Measurements from ENCODE around the gene CEL. TPM values are rescaled to one million over a fixed set of nuclear protein-coding genes. Genes with fewer than 3 reads are reported as not detected.
A peak's percentile ranks its signal among the peaks of the same experiment; 100 is the strongest.

CEL gene
- total and polyA plus RNA-seq, 4 donors = 1.5 to 4.5 (median 3.8) TPM

DNA sequence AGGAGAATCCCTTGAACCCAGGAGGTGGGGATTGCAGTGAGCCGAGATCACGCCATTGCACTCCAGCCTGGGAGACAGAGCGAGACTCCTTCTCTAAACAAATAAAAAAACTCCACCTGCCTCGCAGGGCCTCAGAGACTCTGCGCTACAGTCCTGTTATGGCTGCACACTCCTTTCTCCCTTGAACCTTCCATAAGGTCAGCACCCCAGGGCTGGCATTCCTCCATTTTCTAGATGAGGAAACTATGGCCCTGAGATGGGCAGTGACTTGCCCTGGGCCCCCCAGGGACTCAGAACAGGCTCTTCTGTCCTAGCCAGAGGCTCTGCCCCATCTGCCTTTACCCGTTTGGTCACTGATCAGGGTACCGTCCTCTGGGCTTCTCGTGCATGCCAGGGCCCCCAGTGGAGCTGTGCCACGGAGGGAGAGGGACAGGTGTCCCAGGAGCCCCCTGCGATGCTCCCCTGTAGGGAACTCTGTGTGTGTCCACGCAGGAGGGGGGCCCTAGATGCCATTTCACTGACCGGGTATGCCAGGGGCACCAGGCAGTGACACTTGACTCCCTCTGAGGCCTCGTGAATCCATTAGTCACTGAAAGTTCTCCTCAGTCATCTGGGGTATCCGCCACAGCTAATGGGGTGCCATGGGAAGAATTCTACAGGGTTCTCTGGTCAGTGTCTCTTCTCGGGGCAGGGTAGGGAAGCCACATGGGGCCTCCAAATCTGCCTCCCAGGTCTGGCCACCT lies 43.1 kb downstream of the CEL start:
- WGBS, 2 donors = 86 to 88% methylated on average over 15 of the region's 15 CpGs
- intact Hi-C loops (cut with DNase I) = loop anchor here in 1 of 2 donors (10.0 kb wide), 1 partner anchor 70 kb away; the partner anchor contains the start of gene GTF3C5
- H3K4me3 ChIP-seq (ENCODE audit: low read length in 2 of 2) = no peak overlapping the region
- no peaks in the 10 kb centered on the region for H3K9me3 ChIP-seq (ENCODE audit: control insufficient read depth, low read length)
- no peak overlapping the region for H3K27ac ChIP-seq (ENCODE audit: low read depth in 1 of 2, low read length in 2 of 2)
- DNase-seq (peak; percentile 48 to 68), ATAC-seq (ENCODE audit: low FRiP score) (no peak)
- peaks cover 4 to 16% of the 10 kb centered on the region in 2 donors for H3K36me3 ChIP-seq (ENCODE audit: control insufficient read depth in 1 of 2, insufficient read depth in 2 of 2, low read length in 1 of 2)
- H3K27me3 ChIP-seq (ENCODE audit: control insufficient read depth in 1 of 2, insufficient read depth in 2 of 2, low read length in 1 of 2) = no peaks in the 10 kb centered on the region
- H3K4me1 ChIP-seq (ENCODE audit: control insufficient read depth in 1 of 2, insufficient read depth in 2 of 2, low read length in 2 of 2) = no peaks in the 10 kb centered on the region

DNA sequence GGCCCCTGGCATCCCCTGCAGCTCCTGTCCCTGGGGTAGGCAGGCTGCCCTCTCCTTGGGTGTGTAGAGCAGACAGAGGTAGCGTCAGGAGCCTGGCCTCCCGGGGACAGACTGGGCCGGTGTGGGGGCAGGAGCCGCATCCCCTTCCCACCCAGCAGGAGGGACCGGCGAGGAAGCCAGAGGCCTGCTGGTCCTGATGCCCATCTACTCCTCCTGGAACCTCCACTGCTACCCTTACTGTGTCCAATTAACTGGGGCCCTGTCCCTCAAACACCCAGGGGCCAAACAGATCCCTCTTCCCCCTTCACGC lies 43.6 kb downstream of the CEL start:
- intact Hi-C loops (cut with DNase I) = loop anchor here in 1 of 2 donors (10.0 kb wide), 1 partner anchor 71 kb away; the partner anchor contains the start of gene GTF3C5
- Histone ChIP-seq H3K27ac (ENCODE audit: low read depth in 1 of 2, low read length in 2 of 2) (no peak overlapping the region), H3K9me3 (ENCODE audit: control insufficient read depth, low read length) (no peaks in the 10 kb centered on the region), H3K36me3 (ENCODE audit: control insufficient read depth in 1 of 2, insufficient read depth in 2 of 2, low read length in 1 of 2) (peaks cover 4 to 15% of the 10 kb centered on the region in 2 donors), H3K27me3 (ENCODE audit: control insufficient read depth in 1 of 2, insufficient read depth in 2 of 2, low read length in 1 of 2) (no peaks in the 10 kb centered on the region), H3K4me1 (ENCODE audit: control insufficient read depth in 1 of 2, insufficient read depth in 2 of 2, low read length in 2 of 2) (no peaks in the 10 kb centered on the region), H3K4me3 (ENCODE audit: low read length in 2 of 2) (no peak overlapping the region)
- DNase-seq = peak in 1 of 2 donors; percentile 70
- 90 to 91% methylated on average over 7 of the region's 7 CpGs for WGBS, 2 donors
- no peak for ATAC-seq (ENCODE audit: low FRiP score)

- peak; percentile 40 to 63 for DNase-seq
- Histone ChIP-seq H3K4me1 (ENCODE audit: control insufficient read depth in 1 of 2, insufficient read depth in 2 of 2, low read length in 2 of 2) (no peaks in the 10 kb centered on the region), H3K27ac (ENCODE audit: low read depth in 1 of 2, low read length in 2 of 2) (no peak overlapping the region), H3K4me3 (ENCODE audit: low read length in 2 of 2) (no peak overlapping the region), H3K9me3 (ENCODE audit: control insufficient read depth, low read length) (no peaks in the 10 kb centered on the region), H3K36me3 (ENCODE audit: control insufficient read depth in 1 of 2, insufficient read depth in 2 of 2, low read length in 1 of 2) (peaks cover 0 to 9% of the 10 kb centered on the region in 2 donors), H3K27me3 (ENCODE audit: control insufficient read depth in 1 of 2, insufficient read depth in 2 of 2, low read length in 1 of 2) (no peaks in the 10 kb centered on the region)
- intact Hi-C loops (cut with DNase I) = loop anchor here in 1 of 2 donors (10.0 kb wide), 1 partner anchor 72 kb away; the partner anchor contains the start of gene GTF3C5
- ATAC-seq (ENCODE audit: low FRiP score) = no peak
- 92 to 94% methylated on average over 17 of the region's 17 CpGs for WGBS, 2 donors
Measured at GRCh38 chr9:133106511-133107244, 44.9 kb downstream of the CEL start.

GRCh38 chr9:133107245-133107722 lies 45.5 kb downstream of the CEL start:
- 93 to 95% methylated on average over 13 of the region's 13 CpGs for WGBS, 2 donors
- Histone ChIP-seq H3K36me3 (ENCODE audit: control insufficient read depth in 1 of 2, insufficient read depth in 2 of 2, low read length in 1 of 2) (peaks cover 0 to 9% of the 10 kb centered on the region in 2 donors), H3K9me3 (ENCODE audit: control insufficient read depth, low read length) (no peaks in the 10 kb centered on the region), H3K4me1 (ENCODE audit: control insufficient read depth in 1 of 2, insufficient read depth in 2 of 2, low read length in 2 of 2) (no peaks in the 10 kb centered on the region), H3K4me3 (ENCODE audit: low read length in 2 of 2) (no peak overlapping the region), H3K27ac (ENCODE audit: low read depth in 1 of 2, low read length in 2 of 2) (no peak overlapping the region), H3K27me3 (ENCODE audit: control insufficient read depth in 1 of 2, insufficient read depth in 2 of 2, low read length in 1 of 2) (no peaks in the 10 kb centered on the region)
- DNase-seq (peak; percentile 36 to 38), ATAC-seq (ENCODE audit: low FRiP score) (no peak)
- intact Hi-C loops (cut with DNase I) = loop anchor here in 1 of 2 donors (10.0 kb wide), 1 partner anchor 72 kb away; the partner anchor contains the start of gene GTF3C5

DNA sequence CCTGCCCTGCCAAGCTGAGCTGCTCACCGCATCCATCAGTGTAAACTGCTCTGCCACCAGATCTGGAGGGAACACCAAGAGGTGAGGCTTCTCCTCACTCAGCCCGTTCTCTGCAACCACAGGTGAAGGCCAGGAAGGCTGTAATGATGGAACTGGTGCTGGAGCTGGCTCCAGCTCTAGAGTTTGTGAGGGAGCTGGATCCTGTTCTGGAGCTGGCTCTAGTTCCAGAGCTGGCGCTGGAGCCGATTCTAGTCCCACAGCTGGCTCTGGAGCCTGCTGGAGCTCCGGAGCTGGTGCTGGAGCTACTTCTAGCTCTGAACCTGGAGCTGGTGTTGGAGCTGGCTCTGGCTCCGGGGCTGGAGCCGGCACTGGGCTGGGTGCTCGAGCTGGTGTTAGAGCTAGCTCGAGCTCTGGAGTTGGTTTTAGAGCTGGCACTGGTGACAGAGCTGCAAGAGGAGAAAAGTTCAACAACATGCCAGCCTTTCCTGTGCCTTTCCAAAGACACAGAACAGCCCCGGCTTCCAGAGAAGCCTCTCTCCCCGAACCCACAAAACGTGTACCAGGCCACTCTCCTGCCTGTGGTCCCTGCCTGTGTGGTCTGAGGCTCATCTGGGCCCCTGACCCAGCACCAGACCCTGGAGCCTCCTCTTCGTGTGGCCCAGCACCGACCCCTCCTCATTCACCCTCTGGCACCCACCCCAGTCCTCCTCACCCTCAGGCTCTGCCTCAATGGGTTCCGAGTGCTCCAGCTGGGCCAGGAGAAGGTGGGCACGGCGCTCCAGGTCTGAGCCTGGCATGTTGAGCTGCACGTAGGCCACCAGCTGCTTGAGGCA lies 46.4 kb downstream of the CEL start:
- H3K4me1 ChIP-seq (ENCODE audit: control insufficient read depth in 1 of 2, insufficient read depth in 2 of 2, low read length in 2 of 2) = no peaks in the 10 kb centered on the region
- no peaks in the 10 kb centered on the region for H3K27me3 ChIP-seq (ENCODE audit: control insufficient read depth in 1 of 2, insufficient read depth in 2 of 2, low read length in 1 of 2)
- 93% methylated on average over 18 of the region's 18 CpGs for WGBS, 2 donors
- ATAC-seq (ENCODE audit: low FRiP score) (no peak), DNase-seq (peak; percentile 18 to 58)
- intact Hi-C loops (cut with DNase I) = loop anchor here in 1 of 2 donors (10.0 kb wide), 1 partner anchor 73 kb away; the partner anchor contains the start of gene GTF3C5
- peaks cover 0 to 9% of the 10 kb centered on the region in 2 donors for H3K36me3 ChIP-seq (ENCODE audit: control insufficient read depth in 1 of 2, insufficient read depth in 2 of 2, low read length in 1 of 2)
- no peak overlapping the region for H3K27ac ChIP-seq (ENCODE audit: low read depth in 1 of 2, low read length in 2 of 2)
- no peaks in the 10 kb centered on the region for H3K9me3 ChIP-seq (ENCODE audit: control insufficient read depth, low read length)
- H3K4me3 ChIP-seq (ENCODE audit: low read length in 2 of 2) = no peak overlapping the region

GRCh38 chr9:133108794-133109641 lies 47.2 kb downstream of the CEL start:
- no peak for ATAC-seq (ENCODE audit: low FRiP score)
- intact Hi-C loops (cut with DNase I) = loop anchor here in 1 of 2 donors (10.0 kb wide), 1 partner anchor 74 kb away; the partner anchor contains the start of gene GTF3C5

DNA sequence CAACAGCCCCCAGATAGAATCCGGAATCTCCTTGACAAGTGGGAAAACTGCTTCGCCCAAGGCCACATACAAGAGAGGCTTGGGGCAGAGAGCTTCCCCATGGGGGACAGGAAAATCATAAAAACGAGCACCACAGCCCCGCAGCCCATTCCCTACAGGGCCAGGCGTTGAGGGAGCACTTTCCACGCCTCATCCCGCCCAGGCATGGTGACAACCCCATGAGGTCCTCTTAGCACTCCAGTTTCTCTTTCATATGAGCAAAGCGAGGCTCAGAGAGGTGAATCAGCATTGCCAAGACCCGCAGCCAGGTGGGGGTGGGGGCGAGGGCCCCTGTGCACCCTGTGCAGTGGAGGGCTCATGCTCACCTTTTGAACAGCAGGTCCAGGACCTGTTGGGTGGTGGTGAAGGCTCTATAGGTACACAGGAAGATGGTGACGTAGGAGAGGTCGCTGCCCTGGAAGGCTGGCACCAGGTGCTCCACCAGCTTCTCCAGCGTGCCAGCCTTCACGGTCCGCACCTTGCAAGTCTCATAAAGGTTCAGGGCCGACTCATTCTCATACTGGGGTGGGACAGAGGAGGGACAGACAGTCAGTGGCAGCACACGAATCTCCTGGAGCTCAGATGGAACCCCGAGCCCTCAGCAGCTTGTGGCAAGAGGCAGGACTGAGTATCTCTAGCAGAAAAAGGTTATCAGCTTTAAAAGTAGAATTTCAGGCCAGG lies 48.3 kb downstream of the CEL start:
- intact Hi-C loops (cut with DNase I) = loop anchor here in 1 of 2 donors (10.0 kb wide), 1 partner anchor 75 kb away; the partner anchor contains the start of gene GTF3C5
- H3K4me1 ChIP-seq (ENCODE audit: control insufficient read depth in 1 of 2, insufficient read depth in 2 of 2, low read length in 2 of 2) = no peaks in the 10 kb centered on the region
- ATAC-seq (ENCODE audit: low FRiP score) = no peak
- 91 to 95% methylated on average over 18 of the region's 18 CpGs for WGBS, 2 donors
- H3K9me3 ChIP-seq (ENCODE audit: control insufficient read depth, low read length) = no peaks in the 10 kb centered on the region
- no peaks in the 10 kb centered on the region for H3K27me3 ChIP-seq (ENCODE audit: control insufficient read depth in 1 of 2, insufficient read depth in 2 of 2, low read length in 1 of 2)
- H3K4me3 ChIP-seq (ENCODE audit: low read length in 2 of 2) = no peak overlapping the region
- DNase-seq = peak; percentile 35 to 52
- H3K27ac ChIP-seq (ENCODE audit: low read depth in 1 of 2, low read length in 2 of 2) = no peak overlapping the region
- peaks cover 0 to 8% of the 10 kb centered on the region in 2 donors for H3K36me3 ChIP-seq (ENCODE audit: control insufficient read depth in 1 of 2, insufficient read depth in 2 of 2, low read length in 1 of 2)

More at GRCh38 chr9:133108794-133109641, 47.2 kb downstream of the CEL start:
- H3K9me3 ChIP-seq (ENCODE audit: control insufficient read depth, low read length) = no peaks in the 10 kb centered on the region
- H3K4me3 ChIP-seq (ENCODE audit: low read length in 2 of 2) = no peak overlapping the region
- no peak overlapping the region for H3K27ac ChIP-seq (ENCODE audit: low read depth in 1 of 2, low read length in 2 of 2)
- no peaks in the 10 kb centered on the region for H3K4me1 ChIP-seq (ENCODE audit: control insufficient read depth in 1 of 2, insufficient read depth in 2 of 2, low read length in 2 of 2)
- WGBS, 2 donors = 94 to 97% methylated on average over 17 to 19 of the region's 19 CpGs
- DNase-seq = peak; percentile 28 to 65
- H3K36me3 ChIP-seq (ENCODE audit: control insufficient read depth in 1 of 2, insufficient read depth in 2 of 2, low read length in 1 of 2) = peaks cover 0 to 9% of the 10 kb centered on the region in 2 donors
- no peaks in the 10 kb centered on the region for H3K27me3 ChIP-seq (ENCODE audit: control insufficient read depth in 1 of 2, insufficient read depth in 2 of 2, low read length in 1 of 2)
